GOT3 (cell line): ENCODE results near the gene M1AP.

Source experiments
- DNase-seq: peaks from one replicate; lab custom pipeline; 2025; ENCODE audit warnings: mixed read lengths; lab: John Stamatoyannopoulos, UW

Gene M1AP

DNA sequence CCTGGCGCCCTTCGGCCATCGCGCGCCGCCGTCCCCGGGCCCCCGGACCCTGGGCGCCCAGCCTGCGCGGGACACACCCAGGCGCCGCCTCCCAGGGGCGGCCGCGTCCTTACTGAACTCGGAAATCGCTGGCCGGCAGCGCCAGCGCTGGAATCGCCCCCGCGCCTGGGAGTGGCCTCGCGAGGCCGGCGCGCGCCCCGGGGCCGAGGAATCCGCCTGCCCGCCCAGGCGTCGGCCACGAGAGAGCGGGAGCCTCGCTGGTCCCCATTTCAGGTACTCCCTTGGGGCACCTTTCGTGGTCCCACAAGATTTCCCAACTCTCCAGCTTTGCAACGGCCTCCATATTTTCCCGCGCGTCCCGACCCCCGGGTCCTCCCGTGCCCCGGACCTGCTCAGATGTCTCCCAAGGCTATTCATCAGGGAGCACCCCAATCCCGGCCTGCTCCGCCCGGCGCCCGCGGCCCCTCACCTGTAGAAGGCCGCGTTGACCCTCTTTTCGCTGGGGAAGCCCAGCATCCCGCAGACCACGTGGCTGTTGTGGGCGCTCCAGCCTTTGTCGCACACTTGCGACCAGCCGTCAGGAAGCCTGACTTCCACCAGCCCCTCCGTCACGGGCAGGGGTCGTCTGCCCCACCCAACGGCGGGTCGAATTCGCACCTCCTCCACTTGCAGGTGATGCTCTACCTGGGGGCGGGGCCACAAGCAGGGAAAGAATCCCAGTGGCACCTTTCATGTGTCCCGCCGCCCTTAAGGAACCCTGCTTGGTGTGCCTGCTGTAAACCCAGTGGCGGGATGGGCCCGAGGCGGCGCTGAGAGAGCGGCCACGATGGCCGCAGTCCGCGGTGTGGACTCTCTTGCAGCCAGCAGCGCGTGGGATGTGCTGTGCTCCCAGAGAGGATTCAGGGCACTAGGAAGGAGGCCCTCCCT is 99.0 kb downstream of the M1AP start:
- DNase-seq, result no peak

DNA sequence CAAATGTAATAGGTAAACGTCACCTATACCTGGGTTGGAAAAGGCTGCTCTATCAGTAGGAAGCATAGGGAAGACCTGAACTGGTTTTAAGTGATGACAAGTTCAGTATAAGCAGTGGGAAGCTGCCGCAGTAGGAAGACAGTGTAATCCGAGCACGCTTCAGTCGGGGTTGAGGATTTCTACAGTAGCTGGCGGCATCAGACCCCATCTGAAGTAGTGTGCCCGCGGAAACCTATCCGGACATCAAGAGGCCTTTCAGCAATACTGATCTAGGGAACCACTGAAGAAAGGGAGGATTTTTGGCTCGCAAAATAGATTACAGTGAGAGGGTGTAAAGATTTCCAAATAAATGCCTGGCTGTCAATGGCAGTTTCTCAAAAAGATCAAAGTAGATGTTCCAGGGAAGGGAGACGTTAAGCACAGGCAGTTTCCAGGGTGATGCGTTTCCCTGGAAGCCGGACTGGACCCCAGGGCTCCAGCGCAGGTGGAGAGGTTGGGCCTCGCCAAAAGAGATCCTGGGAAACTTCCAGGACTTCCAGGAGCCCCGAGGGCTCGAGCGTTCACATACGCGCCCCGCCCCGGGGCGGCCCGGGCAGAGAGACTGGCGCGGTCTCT is 99.7 kb downstream of the M1AP start:
- DNase-seq, result no peak

DNA sequence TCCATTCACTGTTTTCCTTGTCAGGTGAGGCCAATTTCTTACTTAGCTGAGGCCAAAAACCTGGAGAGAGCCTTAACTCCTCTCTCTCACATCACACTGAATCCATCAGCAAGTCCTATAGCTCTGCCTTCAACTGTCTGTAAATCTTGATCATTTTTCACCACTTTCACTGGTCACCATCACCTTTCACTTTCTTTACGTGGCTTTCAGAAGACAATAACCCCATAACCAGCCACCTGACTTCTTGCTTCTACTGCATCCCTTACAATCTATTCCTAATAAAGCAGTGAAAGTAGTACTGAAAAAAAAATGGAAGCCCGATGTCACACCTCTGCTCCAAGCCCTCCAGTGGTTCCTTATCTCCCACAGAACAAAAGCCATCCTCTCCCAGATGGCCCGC is 102.1 kb downstream of the M1AP start:
- DNase-seq, result no peak

DNA sequence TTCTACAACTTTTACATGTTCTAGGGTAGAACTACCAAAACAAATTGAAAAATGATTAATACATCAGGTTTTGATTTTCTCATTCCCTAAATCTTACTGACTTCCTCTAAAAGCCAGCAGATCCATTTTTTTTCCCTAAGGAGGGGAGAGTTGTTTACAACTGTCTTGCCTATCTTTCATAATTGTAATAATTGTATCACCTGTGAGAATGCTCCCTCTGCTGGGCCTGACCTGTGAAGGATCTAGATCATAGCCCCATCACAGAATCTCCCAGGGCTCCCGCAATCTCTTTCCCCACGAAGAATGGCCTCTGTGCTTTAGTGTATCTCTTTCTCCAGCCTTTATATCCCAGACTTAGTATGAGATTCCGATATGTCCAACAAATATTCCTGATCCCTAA is 103.5 kb downstream of the M1AP start:
- no peak for DNase-seq

DNA sequence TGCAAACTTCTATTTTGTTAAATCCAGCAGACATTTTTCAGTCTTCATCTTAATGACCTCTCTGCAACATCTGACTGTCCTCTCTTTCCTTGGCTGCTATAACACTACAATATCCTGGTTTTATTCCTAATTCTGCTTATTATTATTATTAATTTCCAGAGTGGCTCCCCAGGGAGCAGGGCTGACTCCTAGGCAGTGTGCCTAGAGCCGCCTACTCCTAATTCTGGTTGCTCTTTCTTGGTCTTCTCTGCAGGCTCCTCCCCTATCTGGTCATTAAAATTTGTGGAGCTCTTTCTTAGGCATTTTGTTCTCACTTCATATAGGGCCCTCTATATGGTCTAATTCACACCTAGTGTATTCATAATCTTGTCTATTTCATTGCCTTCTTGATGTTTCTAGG is 105.2 kb downstream of the M1AP start:
- no peak for DNase-seq

DNA sequence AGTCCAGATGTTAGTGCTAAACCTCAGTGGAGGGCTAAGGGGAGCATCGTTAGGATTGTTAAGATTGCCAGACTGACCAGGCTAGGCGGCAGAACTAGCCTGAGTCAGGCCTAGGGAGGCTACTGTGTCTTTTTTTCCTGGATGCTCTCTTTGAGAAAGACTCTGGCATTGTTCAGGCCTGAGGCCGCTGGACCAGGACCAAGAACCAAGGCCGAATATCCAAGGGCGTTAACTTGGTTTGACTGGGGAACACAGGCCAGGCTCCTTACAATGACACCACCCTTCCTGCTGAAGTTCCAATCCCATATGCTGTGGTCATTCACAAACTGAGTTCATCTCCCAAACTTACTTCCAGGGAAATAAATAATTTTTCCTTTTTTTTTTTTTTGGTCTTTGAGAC is 107.8 kb downstream of the M1AP start:
- no peak for DNase-seq

DNA sequence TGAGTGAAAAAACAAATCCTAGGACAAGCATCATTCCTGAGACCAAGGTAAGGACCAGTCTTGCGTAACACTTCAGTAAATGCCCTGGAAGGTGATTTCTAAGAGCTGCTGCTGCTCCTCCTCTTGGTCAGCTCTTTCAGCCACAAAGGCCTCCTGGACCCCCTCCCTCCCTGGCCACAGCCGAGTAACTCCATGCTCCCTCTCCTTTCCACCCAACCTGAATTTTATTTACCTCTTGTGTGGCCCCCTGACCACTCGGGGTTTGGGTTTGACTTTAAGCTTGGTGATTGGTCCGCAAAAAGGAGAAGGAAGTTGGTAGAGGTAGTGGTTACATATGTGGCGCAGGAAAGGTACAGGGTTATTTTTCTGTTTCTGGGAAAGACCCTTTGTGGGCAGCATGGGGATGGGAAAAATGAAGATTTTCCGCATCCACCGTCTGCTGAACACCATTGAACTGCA is 109.2 kb downstream of the M1AP start:
- no peak for DNase-seq

DNA sequence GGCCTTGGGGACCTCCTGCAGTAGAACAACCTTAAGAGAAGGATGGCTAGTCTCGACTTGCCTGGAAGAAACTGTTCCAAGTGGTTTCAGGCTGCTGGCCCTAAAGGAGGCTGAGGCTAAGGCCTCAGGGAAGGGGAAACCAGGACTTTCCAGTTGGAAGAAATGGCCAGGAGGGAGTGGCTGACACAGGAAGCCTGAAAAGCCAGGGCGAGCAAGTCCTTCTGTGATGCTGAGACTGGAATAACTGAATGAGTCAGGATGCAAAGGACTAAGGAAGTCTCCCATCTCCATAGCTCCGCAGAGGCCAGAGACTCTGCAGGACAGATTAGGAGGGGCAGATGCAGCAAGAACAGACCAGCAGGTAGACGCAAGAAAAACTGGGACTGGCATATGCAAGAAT is 111.0 kb downstream of the M1AP start:
- DNase-seq, result no peak

DNA sequence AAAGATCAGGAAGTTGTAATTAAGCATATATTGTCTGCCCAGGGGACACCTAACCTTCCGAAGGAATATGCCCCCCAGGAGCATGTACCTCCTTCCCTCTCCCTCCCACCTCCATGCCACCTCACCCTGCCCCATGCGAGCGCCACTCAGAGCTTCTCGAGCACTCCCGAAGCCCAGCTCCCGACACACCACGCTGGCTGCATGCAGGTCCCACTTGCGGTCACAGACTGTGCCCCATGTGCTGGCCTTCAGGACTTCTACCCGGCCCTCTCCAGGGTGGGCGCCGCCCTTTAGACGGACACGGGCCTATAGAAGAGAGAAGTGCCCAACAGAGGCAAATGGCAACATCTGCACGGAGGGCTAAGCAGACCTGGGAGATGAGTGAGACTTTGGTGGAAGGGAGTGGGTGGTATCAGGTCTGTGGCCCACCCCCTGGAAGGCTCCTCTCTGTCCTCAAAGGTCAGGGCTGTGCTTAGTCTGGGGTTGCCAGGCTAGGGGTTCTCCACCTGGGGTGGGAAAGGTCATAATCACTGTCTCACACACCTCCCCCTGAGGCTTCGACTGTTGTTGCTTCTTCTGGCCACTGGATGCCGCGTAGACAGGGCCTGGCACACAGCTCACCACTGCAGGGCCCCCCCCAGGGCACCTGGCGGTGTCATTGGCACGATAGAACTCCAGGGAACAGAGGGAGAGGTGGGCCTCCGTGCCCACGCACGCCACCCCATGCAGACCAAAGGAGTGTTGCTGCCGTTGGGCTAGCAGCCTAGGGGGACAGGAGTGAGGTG is 111.8 kb downstream of the M1AP start:
- no peak for DNase-seq

DNA sequence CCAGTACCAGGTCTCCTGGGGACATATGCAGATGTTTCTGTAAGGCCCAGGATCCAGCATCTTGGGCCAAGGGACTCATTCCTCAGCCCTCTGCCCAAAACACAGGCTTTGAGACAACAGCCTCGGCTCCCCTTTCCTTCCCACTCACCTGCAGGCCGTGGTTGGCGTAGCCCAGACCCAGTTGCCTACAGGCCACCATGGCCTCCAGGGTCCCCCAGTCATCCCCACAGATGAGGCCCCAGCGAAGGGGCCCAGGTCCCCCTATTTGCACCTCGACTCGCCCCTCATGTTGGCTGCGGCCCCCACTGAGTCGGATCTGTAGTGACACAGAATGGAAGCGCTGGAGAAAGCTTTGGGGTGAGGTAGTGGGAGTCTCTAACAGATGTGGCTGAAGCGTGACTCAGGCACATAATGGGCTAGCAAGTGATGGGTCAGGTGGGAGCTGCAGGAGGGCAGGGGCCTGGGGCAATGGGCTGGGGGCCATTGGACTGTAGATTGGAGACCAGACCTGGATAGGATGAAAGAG is 112.6 kb downstream of the M1AP start:
- no peak for DNase-seq

DNA sequence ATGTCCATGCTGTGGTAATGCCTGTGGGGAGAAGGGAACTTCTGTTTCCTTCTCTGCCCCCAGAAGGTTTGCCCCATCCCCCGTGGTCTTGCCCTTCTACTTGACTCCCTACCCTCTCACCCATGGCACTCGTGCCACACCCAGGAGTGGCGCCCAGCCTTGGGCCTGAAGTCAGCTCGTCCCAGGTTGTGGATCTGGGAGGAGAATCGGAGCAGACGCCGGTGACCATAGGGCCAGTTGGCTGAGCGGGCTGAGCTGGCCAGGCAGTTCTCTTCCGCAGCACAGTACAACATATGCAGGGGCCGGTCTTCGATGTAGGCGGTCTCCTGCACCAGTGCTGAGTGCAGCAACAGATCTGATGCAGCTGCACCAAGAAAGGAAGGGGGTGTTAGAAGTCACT is 113.7 kb downstream of the M1AP start:
- no peak for DNase-seq

DNA sequence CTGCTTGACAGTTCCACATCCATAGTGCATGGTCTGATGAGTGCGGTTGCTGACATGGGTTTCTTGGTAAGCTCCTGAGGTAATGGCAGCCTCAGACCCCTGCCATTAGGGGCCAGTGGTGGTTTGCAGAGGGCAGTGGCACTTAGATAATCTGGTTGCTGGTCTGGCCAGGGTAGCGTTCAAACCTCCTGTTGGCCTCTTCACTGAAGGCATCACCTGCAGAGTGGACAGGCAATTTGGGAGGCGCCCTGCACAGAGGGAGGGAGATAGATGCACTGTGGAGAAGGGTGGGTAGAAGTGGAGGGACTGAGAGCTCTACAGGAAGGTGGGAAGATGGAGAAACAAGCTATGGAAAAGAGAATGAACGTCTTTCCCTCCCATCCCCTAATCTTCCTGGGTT is 114.7 kb downstream of the M1AP start:
- DNase-seq, result no peak

DNA sequence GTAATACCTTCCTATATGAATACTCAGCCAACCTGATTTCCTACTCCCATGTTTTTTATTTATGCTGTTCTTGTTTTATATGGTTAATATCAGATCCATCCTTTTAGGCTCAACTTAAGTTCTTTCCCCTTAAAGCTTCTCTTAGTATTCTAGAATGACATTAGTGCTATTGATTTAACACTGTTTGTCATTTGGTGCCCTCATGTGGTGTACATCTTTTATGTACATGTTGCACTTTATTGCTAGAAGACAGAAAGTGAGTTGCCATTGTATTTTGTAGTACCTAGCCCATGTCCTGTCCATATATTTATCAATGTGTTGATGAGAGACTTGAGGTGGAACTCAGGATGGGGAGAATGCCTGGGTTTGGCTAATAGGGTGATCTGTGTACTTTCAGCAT is 115.9 kb downstream of the M1AP start:
- no peak for DNase-seq

DNA sequence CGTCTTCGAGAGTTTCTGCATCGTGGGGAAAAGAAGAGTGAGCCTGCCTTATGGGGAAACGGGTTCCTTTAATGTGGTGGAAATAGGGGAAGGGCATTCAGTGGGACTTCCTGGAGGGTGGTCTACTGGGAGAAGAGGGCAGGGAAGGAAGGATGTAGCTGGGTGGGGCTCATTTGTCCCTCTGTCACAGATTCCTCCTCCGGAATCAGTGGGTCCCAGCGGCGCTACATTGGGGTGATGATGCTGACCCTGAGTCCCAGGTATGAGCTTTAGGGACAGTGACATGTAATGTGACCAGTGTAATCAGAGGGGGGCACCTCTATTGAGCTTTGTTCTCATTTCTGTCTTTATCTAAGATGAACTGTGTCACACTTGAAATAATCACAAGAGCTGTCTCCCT is 116.5 kb downstream of the M1AP start:
- no peak for DNase-seq

DNA sequence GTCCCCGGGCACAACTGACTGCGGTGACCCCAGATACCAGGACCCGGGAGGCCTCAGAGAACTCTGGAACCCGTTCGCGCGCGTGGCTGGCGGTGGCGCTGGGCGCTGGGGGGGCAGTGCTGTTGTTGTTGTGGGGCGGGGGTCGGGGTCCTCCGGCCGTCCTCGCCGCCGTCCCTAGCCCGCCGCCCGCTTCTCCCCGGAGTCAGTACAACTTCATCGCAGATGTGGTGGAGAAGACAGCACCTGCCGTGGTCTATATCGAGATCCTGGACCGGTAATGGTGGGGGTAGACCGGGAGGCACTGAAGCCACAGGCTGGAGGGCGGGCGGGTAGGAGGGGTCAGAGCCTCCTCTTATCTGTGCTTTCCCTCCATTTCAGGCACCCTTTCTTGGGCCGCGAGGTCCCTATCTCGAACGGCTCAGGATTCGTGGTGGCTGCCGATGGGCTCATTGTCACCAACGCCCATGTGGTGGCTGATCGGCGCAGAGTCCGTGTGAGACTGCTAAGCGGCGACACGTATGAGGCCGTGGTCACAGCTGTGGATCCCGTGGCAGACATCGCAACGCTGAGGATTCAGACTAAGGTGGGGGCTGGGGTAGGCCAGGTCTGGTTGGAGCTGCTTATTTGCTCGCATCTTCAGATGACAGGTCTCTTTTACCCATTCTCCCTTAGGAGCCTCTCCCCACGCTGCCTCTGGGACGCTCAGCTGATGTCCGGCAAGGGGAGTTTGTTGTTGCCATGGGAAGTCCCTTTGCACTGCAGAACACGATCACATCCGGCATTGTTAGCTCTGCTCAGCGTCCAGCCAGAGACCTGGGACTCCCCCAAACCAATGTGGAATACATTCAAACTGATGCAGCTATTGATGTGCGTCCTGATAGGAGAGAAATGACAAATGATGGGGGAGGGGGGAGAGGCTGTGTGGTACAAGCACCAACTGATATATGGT is 117.6 kb downstream of the M1AP start:
- DNase-seq, result no peak

DNA sequence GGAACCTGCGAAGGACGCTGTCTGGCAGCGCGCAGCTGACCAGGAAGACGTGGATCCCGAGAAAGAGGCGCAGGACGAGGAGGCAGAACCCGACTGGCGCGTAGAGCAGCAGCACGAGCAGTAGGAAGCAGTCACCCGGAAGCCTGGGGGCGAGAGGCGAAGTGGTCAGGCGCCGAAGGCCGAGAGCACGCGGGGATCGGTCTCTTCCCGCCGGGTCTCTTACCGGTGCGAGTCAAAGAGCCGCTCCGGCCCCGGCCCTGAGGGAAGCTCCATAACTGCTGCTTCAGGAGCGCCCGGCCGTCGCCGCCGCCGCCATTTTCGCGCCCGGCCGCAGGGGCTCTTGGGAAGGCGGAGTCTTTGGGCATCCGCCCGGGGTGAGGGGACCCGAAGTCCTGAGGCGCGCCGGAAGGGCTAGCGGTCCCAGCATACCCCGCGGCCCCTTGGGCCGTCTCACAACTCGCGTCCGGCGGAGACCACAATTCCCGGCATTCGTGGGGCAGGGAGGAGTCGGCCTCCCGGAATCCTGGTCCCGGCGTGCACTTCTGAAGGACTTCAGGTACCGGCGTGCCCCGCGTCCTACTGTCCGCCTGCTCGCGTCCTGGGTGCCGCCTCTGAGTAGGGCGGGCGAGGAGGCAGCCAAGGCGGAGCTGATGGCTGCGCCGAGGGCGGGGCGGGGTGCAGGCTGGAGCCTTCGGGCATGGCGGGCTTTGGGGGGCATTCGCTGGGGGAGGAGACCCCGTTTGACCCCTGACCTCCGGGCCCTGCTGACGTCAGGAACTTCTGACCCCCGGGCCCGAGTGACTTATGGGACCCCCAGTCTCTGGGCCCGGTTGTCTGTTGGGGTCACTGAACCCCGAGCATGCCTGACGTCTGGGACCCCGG is 118.5 kb downstream of the M1AP start, which contains the start of the genes AUP1 and HTRA2:
Gene AUP1, minus strand, starts transcription at position 350 of the 882 bp plus-strand sequence. Its CDS starts 77 bp downstream, at position 273.
Gene HTRA2, plus strand, starts transcription at position 577 of the 882 bp plus-strand sequence. Its CDS starts 74 bp downstream, at position 651.
- DNase-seq, result peak; percentile 93

DNA sequence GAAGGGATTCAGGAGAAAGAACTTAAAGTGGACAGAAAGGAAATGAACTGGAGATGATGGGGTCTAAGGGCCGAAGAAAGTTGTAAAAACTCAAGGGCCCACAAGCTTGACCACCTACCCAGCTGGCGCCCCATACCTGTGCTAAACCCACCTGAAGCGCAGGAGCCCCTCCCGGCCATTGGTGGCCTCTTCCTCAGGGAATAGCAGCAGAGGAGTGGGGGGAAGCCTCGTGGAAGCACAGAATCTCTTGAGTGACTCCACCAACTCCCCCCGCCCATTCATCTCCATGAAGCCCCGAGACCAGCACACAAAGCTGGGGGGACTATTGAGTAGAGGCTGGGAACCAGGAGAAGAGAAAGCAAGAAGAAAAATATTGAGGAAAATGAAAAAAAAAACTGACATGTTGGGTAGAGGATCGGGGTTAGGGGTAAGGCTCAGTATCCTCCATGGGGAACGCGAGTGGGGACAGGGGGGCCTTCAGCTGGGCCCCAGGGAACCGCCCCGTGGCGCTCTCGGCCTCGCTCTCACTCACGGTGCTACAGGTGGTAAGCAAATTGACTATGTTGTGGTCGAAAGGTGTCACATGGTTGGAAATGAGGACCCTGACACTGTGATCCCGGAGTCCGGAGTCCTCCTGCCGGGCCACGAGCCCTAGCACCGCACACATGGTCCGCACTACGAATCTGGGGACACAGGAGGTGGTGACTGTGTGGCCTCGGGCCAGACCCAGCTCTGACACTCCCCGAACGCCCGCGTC is 119.4 kb downstream of the M1AP start:
- DNase-seq, result no peak

DNA sequence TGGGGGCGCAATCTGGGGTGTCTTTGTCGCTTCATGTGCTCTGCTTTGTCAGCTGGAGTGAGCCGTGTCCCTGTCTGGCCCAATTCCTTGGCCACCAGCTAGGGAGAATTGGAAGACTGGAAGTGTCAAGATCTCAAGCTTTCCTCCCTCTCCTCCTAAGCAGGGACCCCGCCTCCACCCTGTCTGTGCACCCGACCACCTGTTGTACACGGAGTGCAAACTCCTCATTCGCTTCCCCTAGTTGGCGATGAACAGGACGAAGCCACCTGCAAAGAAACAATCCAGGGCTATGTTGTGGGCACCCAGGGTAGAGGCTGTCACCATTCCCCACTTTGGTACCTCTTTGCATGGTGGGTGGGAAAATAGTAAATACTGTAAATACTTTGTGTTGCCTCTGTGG is 120.4 kb downstream of the M1AP start:
- no peak for DNase-seq

DNA sequence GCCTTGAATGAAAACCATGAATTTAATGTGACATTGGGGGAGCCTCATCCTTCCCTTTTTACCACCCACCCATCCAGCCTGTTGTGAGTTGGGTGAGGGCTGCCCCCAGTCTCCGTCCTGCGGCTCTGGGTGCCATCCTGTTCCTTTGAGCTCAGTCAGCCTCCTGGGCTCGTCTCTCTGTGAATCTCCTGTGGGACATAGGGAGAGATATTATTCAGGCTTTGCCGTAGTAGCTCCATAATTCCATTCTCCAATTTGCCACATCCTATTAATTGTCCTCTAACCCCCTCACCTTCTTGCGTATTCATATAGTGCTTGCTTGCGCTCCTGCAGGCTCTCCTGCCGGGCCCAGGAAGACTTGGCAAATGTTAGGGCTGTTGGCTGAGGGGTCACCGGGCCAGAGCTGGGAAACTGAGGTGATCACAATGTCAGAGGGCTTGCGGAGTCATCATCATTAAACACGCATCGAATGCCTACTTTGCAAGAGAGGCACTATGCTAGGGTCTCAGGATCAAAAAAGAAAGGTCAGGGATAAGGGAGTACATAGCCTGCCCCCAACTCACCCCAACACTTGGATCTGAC is 121.4 kb downstream of the M1AP start:
- no peak for DNase-seq
